GM18873 (cell line): ENCODE measurements around the gene PIGK.

ENCODE experiments used
- ATAC-seq: cut with Tn5 transposase; IDR thresholded peaks from one replicate; pipeline ENCODE4 v1.9.1; 2021; ENCODE audit warnings: mild to moderate bottlenecking, moderate library complexity, moderate number of reproducible peaks; ENCODE audit not compliant: unreplicated experiment, low FRiP score

The PIGK gene

GRCh38 chr1:77044133-77044849 is 174.9 kb downstream of the PIGK start:
- ATAC-seq: no peak

DNA sequence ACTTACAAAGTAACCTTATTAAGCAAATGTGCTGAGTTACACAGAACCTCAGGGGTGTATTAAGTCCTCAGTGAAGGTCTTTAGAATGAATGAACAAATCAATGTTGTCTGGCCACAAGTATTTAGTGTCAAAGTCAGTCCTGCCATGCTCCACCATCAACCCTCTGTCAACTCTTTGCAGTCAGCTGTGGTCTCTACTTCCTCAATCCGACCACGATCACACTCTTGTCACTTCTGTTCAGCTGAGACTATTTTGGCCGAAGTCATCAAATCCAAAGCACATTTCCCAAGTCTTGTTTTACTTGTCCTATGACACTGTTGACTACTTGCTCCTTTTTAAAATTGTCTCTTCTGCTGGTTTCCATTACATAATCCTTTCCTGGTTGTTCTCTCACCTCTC is 178.4 kb downstream of the PIGK start:
- ATAC-seq: no peak

- ATAC-seq: no peak
These were observed 179.5 kb downstream of the PIGK start for GRCh38 chr1:77039739-77040138.

DNA sequence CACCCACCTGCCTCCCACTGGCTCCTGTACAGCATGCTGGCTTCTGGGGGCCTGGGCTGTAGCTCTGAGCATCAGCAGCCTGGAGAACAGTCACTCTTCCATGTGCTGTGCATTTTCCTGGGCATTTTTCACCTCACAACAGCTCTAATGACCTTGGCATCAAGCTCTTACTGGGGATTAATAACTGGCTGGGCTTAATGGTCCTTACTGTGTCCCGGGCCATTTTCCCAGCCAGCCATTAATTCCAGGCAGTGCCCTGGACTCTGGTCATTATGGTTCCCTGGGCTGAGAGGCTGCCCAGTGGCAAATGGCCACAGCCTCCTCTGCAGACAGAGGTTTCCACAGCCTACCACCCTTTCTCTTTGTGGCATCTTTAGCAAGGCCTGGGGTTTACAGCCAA is 180.1 kb downstream of the PIGK start:
- no peak for ATAC-seq
